Measurements from ENCODE around the gene PLOD3.

PLOD3 gene

DNA sequence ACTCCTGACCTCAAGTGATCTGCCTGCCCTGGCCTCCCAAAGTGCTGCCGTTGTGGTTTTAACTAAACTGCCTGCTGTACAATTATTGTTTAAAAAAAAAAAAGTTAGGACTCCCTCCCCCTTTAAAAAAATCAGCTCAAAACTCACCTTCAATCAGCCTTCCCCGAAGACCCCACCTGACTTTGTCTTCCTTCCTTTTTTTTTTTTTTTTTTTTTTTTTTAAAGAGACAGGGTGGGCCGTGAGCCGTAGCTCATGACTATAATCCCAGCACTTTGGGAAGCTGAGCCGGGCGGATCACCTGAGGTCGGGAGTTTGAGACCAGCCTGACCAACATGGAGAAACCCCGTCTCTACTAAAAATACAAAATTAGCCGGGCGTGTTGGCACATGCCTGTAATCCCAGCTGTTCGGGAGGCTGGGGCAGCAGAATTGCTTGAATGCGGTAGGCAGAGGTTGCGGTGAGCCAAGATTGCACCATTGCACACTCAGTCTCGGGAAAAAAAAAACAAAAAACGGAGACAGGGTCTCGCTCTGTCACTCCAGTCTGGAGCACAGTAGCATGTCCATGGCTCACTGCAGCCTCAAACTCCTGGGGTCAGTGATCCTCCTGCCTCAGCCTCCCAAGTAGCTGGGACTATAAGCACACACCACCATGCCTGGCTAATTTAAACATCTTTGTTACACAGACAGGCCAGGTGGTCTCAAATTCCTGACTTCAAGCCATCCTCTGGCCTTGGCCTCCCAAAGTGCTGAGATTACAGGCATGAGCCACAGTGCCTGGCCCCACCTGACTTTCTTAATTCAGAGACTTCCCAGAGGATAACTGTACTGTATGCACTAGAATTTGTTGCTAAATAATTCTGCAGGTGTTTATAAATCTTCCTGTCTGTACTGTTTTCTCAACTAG lies 24.3 kb upstream of the PLOD3 start:
- TF ChIP-seq EZH2phosphoT487 (IDR thresholded peaks at IDR 0.05; ENCODE audit: low read depth) (no peak), CTCF (IDR thresholded peaks at IDR 0.05; ENCODE audit: low read depth, low read length) (no peak)
- H3K4me2 ChIP-seq (ENCODE audit: low read length), result no peak overlapping the region

DNA sequence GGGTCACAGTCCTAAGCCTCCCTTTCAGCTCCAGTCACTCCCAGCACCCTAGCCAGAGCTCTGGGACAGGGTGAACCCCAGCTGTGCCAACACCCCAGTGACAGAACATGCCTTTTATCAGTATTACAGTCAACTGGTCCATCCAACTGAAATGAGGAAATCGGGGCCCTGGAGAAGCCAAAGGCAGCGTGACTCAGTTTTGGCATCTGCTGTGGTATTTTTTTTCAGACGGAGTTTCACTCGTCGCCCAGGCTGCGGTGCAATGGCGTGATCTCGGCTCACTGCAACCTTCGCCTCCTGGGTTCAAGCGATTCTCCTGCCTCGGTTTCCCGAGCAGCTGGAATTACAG lies 23.6 kb upstream of the PLOD3 start:
- no peaks in the 10 kb centered on the region for H3K27me3 ChIP-seq (ENCODE audit: low read depth, low read length)
- H3K4me1 ChIP-seq (ENCODE audit: low read length), result peaks cover 9% of the 10 kb centered on the region
- H3K79me2 ChIP-seq (ENCODE audit: low read length), result peaks cover 40% of the 10 kb centered on the region
- H3K4me3 ChIP-seq (ENCODE audit: low read length), result no peak overlapping the region
- no peak overlapping the region for H3K27ac ChIP-seq (ENCODE audit: low read length)
- no peak overlapping the region for H2AFZ ChIP-seq (ENCODE audit: low read depth, low read length)
- H4K20me1 ChIP-seq (ENCODE audit: insufficient read depth, low read length), result no peaks in the 10 kb centered on the region
- no peaks in the 10 kb centered on the region for H3K9me3 ChIP-seq (ENCODE audit: insufficient read depth, low read length)
- TF ChIP-seq CTCF (IDR thresholded peaks at IDR 0.05; ENCODE audit: low read depth, low read length), result no peak
- no peak for TF ChIP-seq EZH2phosphoT487 (IDR thresholded peaks at IDR 0.05; ENCODE audit: low read depth)
- H3K9ac ChIP-seq (ENCODE audit: low read length), result no peak overlapping the region
- H3K36me3 ChIP-seq (replicated peaks; ENCODE audit: low read depth, low read length), result peaks cover 4% of the 10 kb centered on the region
- H3K4me2 ChIP-seq (ENCODE audit: low read length), result no peak overlapping the region

More for the DNA sequence above, 24.3 kb upstream of the PLOD3 start:
- no peak overlapping the region for H3K27ac ChIP-seq (ENCODE audit: low read length)
- peaks cover 4% of the 10 kb centered on the region for H3K36me3 ChIP-seq (replicated peaks; ENCODE audit: low read depth, low read length)
- no peaks in the 10 kb centered on the region for H3K9me3 ChIP-seq (ENCODE audit: insufficient read depth, low read length)
- no peak overlapping the region for H2AFZ ChIP-seq (ENCODE audit: low read depth, low read length)
- H3K4me1 ChIP-seq (ENCODE audit: low read length), result peaks cover 9% of the 10 kb centered on the region
- H3K27me3 ChIP-seq (ENCODE audit: low read depth, low read length), result no peaks in the 10 kb centered on the region
- no peak overlapping the region for H3K9ac ChIP-seq (ENCODE audit: low read length)
- H3K4me3 ChIP-seq (ENCODE audit: low read length), result no peak overlapping the region
- H3K79me2 ChIP-seq (ENCODE audit: low read length), result peaks cover 47% of the 10 kb centered on the region
- H4K20me1 ChIP-seq (ENCODE audit: insufficient read depth, low read length), result no peaks in the 10 kb centered on the region

DNA sequence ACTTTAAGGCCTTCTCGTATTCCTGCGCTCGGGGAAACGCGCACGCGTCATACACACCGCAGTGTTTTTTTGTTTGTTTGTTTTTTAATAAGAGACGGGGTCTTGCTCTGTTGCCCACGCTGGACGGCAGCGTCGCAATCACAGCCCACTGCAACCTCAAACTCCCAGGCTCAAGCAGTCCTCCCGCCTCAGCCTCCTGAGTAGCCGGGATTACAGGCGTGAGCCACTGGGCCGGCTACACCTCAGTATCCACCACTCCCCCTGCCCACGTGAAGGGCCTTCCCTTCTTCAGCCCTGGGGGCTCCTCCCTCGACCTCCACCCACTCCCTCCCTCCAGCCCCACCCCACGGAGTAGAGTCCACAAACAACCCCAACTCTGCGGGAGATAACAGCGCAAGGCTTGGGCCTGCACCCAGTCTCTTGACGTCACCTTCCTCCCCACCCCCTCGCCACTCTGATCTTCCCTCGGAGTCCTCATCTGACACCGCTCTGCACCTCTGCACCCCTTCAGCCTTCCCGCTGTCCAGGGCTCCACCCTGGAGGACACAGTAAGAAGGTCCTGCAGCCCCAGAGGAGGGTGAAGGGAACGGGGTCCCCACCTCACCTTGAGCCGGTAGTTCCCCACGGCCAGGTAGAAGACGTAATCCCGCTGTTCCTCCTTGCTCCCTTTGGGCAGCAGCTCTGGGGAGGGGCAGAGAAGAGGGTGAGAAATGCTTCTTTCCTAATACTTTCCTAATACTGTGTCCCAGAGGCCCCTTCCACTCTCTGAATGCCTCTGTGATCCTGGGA lies 23.0 kb upstream of the PLOD3 start:
- H3K27ac ChIP-seq (ENCODE audit: low read length), result no peak overlapping the region
- no peak overlapping the region for H3K4me2 ChIP-seq (ENCODE audit: low read length)
- H3K4me1 ChIP-seq (ENCODE audit: low read length), result peaks cover 9% of the 10 kb centered on the region

More for the DNA sequence above, 23.0 kb upstream of the PLOD3 start:
- Histone ChIP-seq H2AFZ (ENCODE audit: low read depth, low read length) (no peak overlapping the region), H3K36me3 (replicated peaks; ENCODE audit: low read depth, low read length) (no peaks in the 10 kb centered on the region), H4K20me1 (ENCODE audit: insufficient read depth, low read length) (no peaks in the 10 kb centered on the region), H3K4me3 (ENCODE audit: low read length) (no peak overlapping the region), H3K27me3 (ENCODE audit: low read depth, low read length) (no peaks in the 10 kb centered on the region), H3K9ac (ENCODE audit: low read length) (no peak overlapping the region), H3K79me2 (ENCODE audit: low read length) (peaks cover 35% of the 10 kb centered on the region), H3K9me3 (ENCODE audit: insufficient read depth, low read length) (no peaks in the 10 kb centered on the region)
- TF ChIP-seq CTCF (IDR thresholded peaks at IDR 0.05; ENCODE audit: low read depth, low read length) (no peak), EZH2phosphoT487 (IDR thresholded peaks at IDR 0.05; ENCODE audit: low read depth) (no peak)

Data from OCI-LY3 (cell line).